ENCODE measurements around the gene SMC2.

GRCh38 chr9:104092875-104093600 is 1.1 kb upstream of the SMC2 start:
- TF ChIP-seq EZH2 (IDR thresholded peaks at IDR 0.05; ENCODE audit: borderline replicate concordance, low read length) = no peak
- no peak for TF ChIP-seq CTCF (conservative IDR thresholded peaks at IDR 0.05 in 1 of 2, IDR thresholded peaks at IDR 0.05 in 1 of 2; ENCODE audit: extremely low read depth in 1 of 2, insufficient read depth in 1 of 2, low read depth in 1 of 2, low read length in 2 of 2)
